CD4-positive, alpha-beta memory T cell (primary cell): ENCODE data around the gene ANKRD11. TPM values are rescaled to one million over a fixed set of nuclear protein-coding genes. Genes with fewer than 3 reads are reported as not detected.

Experiments used
- CTCF ChIA-PET: fragments of 350-600 bp; sonication (Branson Sonifier 250); formaldehyde crosslinking; loops from one replicate; lab custom pipeline; 2021; ENCODE audit warnings: inconsistent platforms; ENCODE audit not compliant: partially characterized antibody; lab: Charles Lee
- POLR2A ChIA-PET: fragments of 350-600 bp; sonication (Branson Sonifier 250); formaldehyde crosslinking; loops from one replicate; lab custom pipeline; 2021; ENCODE audit not compliant: partially characterized antibody; lab: Charles Lee
- DNase-seq, 5 donors: peaks; one replicate each; pipeline versions ENCODE4 v3.0.0 to v3.0.0-alpha.2; 2020 to 2022; ENCODE audit warnings: mixed read lengths in 1 of 5
- H3K27ac ChIP-seq: one replicate; pipeline ENCODE4 v1.7.0; 2013; ENCODE audit warnings: low read depth, low read length
- H3K27me3 ChIP-seq: 2 replicates; pipeline ENCODE4 v1.7.0; 2013; ENCODE audit warnings: mild to moderate bottlenecking, low read length, moderate library complexity; ENCODE audit not compliant: insufficient read depth
- H3K36me3 ChIP-seq: 2 replicates; pipeline ENCODE4 v1.7.0; 2013; ENCODE audit warnings: mild to moderate bottlenecking, low read length, moderate library complexity; ENCODE audit not compliant: insufficient read depth
- H3K4me1 ChIP-seq: 2 replicates; pipeline ENCODE4 v1.7.0; 2013; ENCODE audit warnings: mild to moderate bottlenecking, low read length, moderate library complexity; ENCODE audit not compliant: insufficient read depth
- H3K4me3 ChIP-seq, 2 donors: one replicate each; pipeline ENCODE4 v1.7.0; 2013; ENCODE audit warnings: low read length in 2 of 2, mild to moderate bottlenecking in 1 of 2
- H3K9me3 ChIP-seq, 2 donors: one replicate each; pipeline ENCODE4 v1.7.0; 2013; ENCODE audit warnings: low read length in 2 of 2, control low read depth in 1 of 2; ENCODE audit not compliant: control insufficient read depth in 1 of 2
- H3K27ac Mint-ChIP-seq, 7 donors: one replicate each; pipeline ENCODE4 v1.8.0; 2020 to 2021; ENCODE audit warnings: mixed read lengths in 7 of 7, mild to moderate bottlenecking in 6 of 7, inconsistent platforms in 3 of 7, moderate library complexity in 3 of 7
- H3K27me3 Mint-ChIP-seq, 2 donors: one replicate each; pipeline ENCODE4 v1.8.0; 2020 to 2021; ENCODE audit warnings: mixed read lengths in 2 of 2
- H3K36me3 Mint-ChIP-seq, 2 donors: one replicate each; pipeline ENCODE4 v1.8.0; 2020 to 2021; ENCODE audit warnings: mixed read lengths in 2 of 2, inconsistent platforms in 1 of 2, mild to moderate bottlenecking in 1 of 2
- H3K4me1 Mint-ChIP-seq, 4 donors: one replicate each; pipeline ENCODE4 v1.8.0; 2020 to 2021; ENCODE audit warnings: mixed read lengths in 4 of 4, mild to moderate bottlenecking in 1 of 4
- H3K4me3 Mint-ChIP-seq, 8 donors: one replicate each; pipeline ENCODE4 v1.8.0; 2020 to 2021; ENCODE audit warnings: mixed read lengths in 8 of 8, mild to moderate bottlenecking in 7 of 8, moderate library complexity in 6 of 8, inconsistent platforms in 3 of 8
- H3K9me3 Mint-ChIP-seq, 8 donors: one replicate each; pipeline ENCODE4 v1.8.0; 2020 to 2021; ENCODE audit warnings: mixed read lengths in 8 of 8, mild to moderate bottlenecking in 5 of 8, inconsistent platforms in 3 of 8, moderate library complexity in 1 of 8
- intact Hi-C: fragments of 100-400 bp; cut with micrococcal nuclease; formaldehyde crosslinking; loops from one replicate; pipeline ENCODE4 v1.15.1; 2023
- polyA plus RNA-seq, 2 donors: library from polyadenylated mRNA; unstranded; fragments of 300-500 nt; fragmentation: Illumina TruSeq; gene quantifications; one replicate each; pipeline ENCODE4 v1.2.3, GENCODE V29; 2021
- total RNA-seq, 2 experiments: library from RNA; stranded (reverse); gene quantifications; one replicate each; pipeline ENCODE4 v1.2.3, GENCODE V29; 2021

The ANKRD11 gene
- total and polyA plus RNA-seq, 4 experiments from 2014 or later, result 3.9 to 246 (median 140) TPM

GRCh38 chr16:89475144-89475543 is 15.2 kb downstream of the ANKRD11 start:
- Mint-ChIP-seq H3K27ac (peak overlapping the region in 3 of 7 donors; percentile 6 to 85 (median 84)), H3K9me3 (no peaks in the 10 kb centered on the region), H3K4me1 (peaks cover 64 to 96% (median 82%) of the 10 kb centered on the region in 4 donors), H3K27me3 (no peaks in the 10 kb centered on the region), H3K36me3 (peaks cover 0 to 10% of the 10 kb centered on the region in 2 donors), H3K4me3 (peak overlapping the region in 6 of 8 donors; percentile 17 to 84 (median 64))
- no peaks in the 10 kb centered on the region for H3K36me3 ChIP-seq
- H3K27ac ChIP-seq, result no peak overlapping the region
- H3K4me1 ChIP-seq, result peaks cover 91% of the 10 kb centered on the region
- no peak overlapping the region for H3K4me3 ChIP-seq
- intact Hi-C loops, result no loop called here
- H3K27me3 ChIP-seq, result no peaks in the 10 kb centered on the region
- no peak for DNase-seq
- H3K9me3 ChIP-seq, result no peaks in the 10 kb centered on the region
- POLR2A ChIA-PET, result interaction anchor here (1.3 to 1.9 kb wide), 4 partner anchors 8 to 33 kb away, joined by 4 to 17 read pairs (median 8); partner anchors contain the start of gene SPG7
- CTCF ChIA-PET, result interaction anchor here (0.9 kb wide), 1 partner anchor 34 kb away, joined by 3 read pairs; no protein-coding TSS in a partner anchor

DNA sequence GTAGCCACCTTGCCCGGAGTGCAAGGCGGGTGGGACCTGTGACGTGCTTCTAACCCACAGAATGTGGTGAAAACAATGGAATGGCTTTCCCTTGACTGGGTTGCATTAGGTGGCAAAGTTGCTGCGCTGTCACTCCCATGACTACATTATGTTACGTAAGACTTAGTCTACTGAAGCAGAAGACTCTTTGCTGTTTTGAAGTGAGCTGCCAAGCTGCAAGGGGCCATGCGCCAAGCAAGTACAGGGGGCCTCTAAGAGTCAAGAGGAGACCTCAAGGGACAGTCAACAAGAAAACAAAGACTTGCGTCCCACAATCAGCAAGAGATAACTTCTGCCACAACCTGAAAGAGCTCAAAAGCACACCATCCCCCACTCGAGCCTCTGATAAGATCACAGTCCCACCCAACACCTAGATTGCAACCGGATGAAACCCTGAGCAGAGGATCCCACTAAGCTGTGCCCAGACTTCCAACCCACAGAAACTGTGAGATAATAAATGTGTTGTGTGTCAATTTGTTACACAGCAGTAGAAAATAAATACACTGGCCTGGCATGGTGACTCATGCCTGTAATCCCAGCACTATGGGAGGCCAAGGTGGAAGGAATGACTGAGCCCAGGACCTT is 16.5 kb downstream of the ANKRD11 start:
- ChIA-PET POLR2A (interaction anchor here (1.7 to 1.9 kb wide), 3 partner anchors 10 to 34 kb away, joined by 8 to 17 read pairs (median 9); partner anchors contain the start of gene SPG7), CTCF (interaction anchor here (1.1 kb wide), 1 partner anchor 83 kb away, joined by 3 read pairs; no protein-coding TSS in a partner anchor)
- Mint-ChIP-seq H3K9me3 (no peaks in the 10 kb centered on the region), H3K36me3 (peaks cover 0 to 10% of the 10 kb centered on the region in 2 donors), H3K4me3 (peak overlapping the region in 7 of 8 donors; percentile 64 to 84 (median 77)), H3K27ac (peak overlapping the region in 5 of 7 donors; percentile 32 to 83 (median 75)), H3K27me3 (no peaks in the 10 kb centered on the region), H3K4me1 (peaks cover 62 to 98% (median 82%) of the 10 kb centered on the region in 4 donors)
- no peaks in the 10 kb centered on the region for H3K27me3 ChIP-seq
- peaks cover 95% of the 10 kb centered on the region for H3K4me1 ChIP-seq
- no peak overlapping the region for H3K27ac ChIP-seq
- DNase-seq, result peak in 1 of 5 donors; percentile 49
- H3K36me3 ChIP-seq, result no peaks in the 10 kb centered on the region
- H3K9me3 ChIP-seq, result no peaks in the 10 kb centered on the region
- intact Hi-C loops, result no loop called here
- no peak overlapping the region for H3K4me3 ChIP-seq

DNA sequence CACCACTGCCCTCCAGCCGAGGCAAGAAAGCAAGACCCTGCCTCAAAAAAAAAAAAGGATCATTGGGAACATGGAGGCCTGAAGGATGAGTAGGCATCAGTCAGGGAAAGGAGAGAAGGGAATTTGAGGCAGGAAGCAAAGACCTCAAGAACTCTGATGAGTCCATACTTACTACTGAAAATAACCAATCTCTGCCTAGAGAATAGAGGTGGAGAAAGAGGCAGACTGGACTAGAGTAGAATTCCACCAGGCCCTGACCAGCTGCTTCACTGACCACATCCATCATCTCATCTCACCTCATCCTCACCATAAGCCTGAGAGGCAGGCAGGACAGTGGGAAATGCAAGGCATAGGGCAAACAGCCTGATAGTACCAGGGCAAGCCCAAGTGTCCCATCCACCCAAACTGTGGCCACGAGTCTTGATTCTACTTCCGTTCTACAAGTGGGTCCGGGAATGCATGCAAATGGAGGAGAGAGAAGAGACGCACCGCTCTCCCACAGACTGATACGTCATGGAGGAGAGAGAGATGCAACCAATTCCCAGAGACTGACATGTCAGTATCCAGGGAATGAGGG is 17.1 kb downstream of the ANKRD11 start:
- Mint-ChIP-seq H3K9me3 (no peaks in the 10 kb centered on the region), H3K4me3 (peak overlapping the region in 7 of 8 donors; percentile 59 to 84 (median 68)), H3K27me3 (no peaks in the 10 kb centered on the region), H3K36me3 (peaks cover 0 to 10% of the 10 kb centered on the region in 2 donors), H3K27ac (peak overlapping the region; percentile 22 to 75 (median 32)), H3K4me1 (peaks cover 56 to 96% (median 79%) of the 10 kb centered on the region in 4 donors)
- DNase-seq, result no peak
- H3K9me3 ChIP-seq, result no peaks in the 10 kb centered on the region
- no peaks in the 10 kb centered on the region for H3K27me3 ChIP-seq
- CTCF ChIA-PET, result interaction anchor here (0.7 to 1.8 kb wide), 3 partner anchors 15 to 84 kb away, joined by 3 to 6 read pairs (median 3); no protein-coding TSS in a partner anchor
- POLR2A ChIA-PET, result interaction anchor here (1.2 to 4.7 kb wide), 4 partner anchors 11 to 35 kb away, joined by 3 to 29 read pairs (median 6); partner anchors contain the start of gene SPG7
- peak overlapping the region; percentile 2 for H3K27ac ChIP-seq
- no peak overlapping the region for H3K4me3 ChIP-seq
- H3K36me3 ChIP-seq, result no peaks in the 10 kb centered on the region
- peaks cover 95% of the 10 kb centered on the region for H3K4me1 ChIP-seq
- intact Hi-C loops, result no loop called here

DNA sequence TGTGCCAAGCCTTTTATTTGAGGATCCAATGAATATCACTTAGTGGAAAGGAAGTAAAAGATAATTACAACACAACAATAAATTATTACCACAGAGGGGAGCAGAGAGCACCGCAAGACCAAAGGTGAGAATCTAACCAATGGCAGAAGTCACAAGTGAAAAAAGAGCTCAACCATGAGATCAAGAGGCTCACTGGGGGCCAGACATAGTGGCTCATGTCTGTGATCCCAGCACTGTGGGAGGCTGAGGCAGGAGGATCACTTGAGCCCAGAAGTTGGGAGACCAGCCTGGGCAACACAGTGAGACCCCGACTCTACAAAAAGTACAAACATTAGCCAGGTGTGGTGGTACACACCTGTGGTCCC is 17.7 kb downstream of the ANKRD11 start:
- peaks cover 95% of the 10 kb centered on the region for H3K4me1 ChIP-seq
- H3K27me3 Mint-ChIP-seq, result no peaks in the 10 kb centered on the region
- no peaks in the 10 kb centered on the region for H3K27me3 ChIP-seq
- no peaks in the 10 kb centered on the region for H3K9me3 ChIP-seq
- POLR2A ChIA-PET, result interaction anchor here (1.1 to 4.7 kb wide), 5 partner anchors 9 to 35 kb away, joined by 3 to 29 read pairs (median 4); no protein-coding TSS in a partner anchor
- peaks cover 0 to 10% of the 10 kb centered on the region in 2 donors for H3K36me3 Mint-ChIP-seq
- H3K4me3 ChIP-seq, result no peak overlapping the region
- H3K36me3 ChIP-seq, result no peaks in the 10 kb centered on the region
- H3K4me1 Mint-ChIP-seq, result peaks cover 57 to 96% (median 79%) of the 10 kb centered on the region in 4 donors
- peak overlapping the region in 7 of 8 donors; percentile 10 to 84 (median 68) for H3K4me3 Mint-ChIP-seq
- H3K27ac Mint-ChIP-seq, result peak overlapping the region in 5 of 7 donors; percentile 16 to 86 (median 73)
- peak overlapping the region; percentile 2 for H3K27ac ChIP-seq
- H3K9me3 Mint-ChIP-seq, result no peaks in the 10 kb centered on the region
- CTCF ChIA-PET, result interaction anchor here (0.7 to 1.8 kb wide), 3 partner anchors 14 to 85 kb away, joined by 3 to 6 read pairs (median 3); no protein-coding TSS in a partner anchor
- no peak for DNase-seq
- intact Hi-C loops, result no loop called here

DNA sequence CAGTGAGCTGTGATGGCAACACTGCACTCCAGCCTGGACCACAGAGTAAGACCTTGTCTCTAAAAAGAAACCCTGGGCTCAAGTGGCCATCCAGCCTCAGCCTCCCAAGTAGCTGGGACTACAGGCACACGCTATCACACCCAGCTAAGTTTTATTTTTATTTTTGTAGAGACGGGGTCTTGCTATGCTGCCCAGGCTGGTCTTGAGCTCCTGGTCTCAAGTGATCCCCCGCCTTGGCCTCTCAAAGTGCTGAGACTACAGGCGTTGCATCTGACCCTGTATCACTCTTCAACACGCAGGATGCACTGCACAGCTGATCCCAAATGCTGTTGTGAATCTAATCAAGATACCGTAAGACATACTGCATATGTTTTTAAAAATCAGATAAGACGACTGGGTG is 23.0 kb downstream of the ANKRD11 start:
- H3K4me1 ChIP-seq, result peaks cover 80% of the 10 kb centered on the region
- H3K27ac ChIP-seq, result no peak overlapping the region
- no peak overlapping the region for H3K4me3 ChIP-seq
- no peaks in the 10 kb centered on the region for H3K9me3 ChIP-seq
- intact Hi-C loops, result no loop called here
- H3K27me3 ChIP-seq, result no peaks in the 10 kb centered on the region
- Mint-ChIP-seq H3K36me3 (peaks cover 7 to 19% of the 10 kb centered on the region in 2 donors), H3K27me3 (no peaks in the 10 kb centered on the region), H3K4me1 (peaks cover 48 to 87% (median 67%) of the 10 kb centered on the region in 4 donors), H3K27ac (peak overlapping the region in 6 of 7 donors; percentile 36 to 78 (median 65)), H3K4me3 (peak overlapping the region in 7 of 8 donors; percentile 20 to 72 (median 33)), H3K9me3 (no peaks in the 10 kb centered on the region)
- ChIA-PET POLR2A (interaction anchor here (1.0 to 2.6 kb wide), 6 partner anchors 8 to 144 kb away, joined by 3 to 9 read pairs (median 4); partner anchors contain the start of gene SPG7), CTCF (interaction anchor here (1.2 kb wide), 1 partner anchor 16 kb away, joined by 3 read pairs; no protein-coding TSS in a partner anchor)
- no peaks in the 10 kb centered on the region for H3K36me3 ChIP-seq
- DNase-seq, result no peak

DNA sequence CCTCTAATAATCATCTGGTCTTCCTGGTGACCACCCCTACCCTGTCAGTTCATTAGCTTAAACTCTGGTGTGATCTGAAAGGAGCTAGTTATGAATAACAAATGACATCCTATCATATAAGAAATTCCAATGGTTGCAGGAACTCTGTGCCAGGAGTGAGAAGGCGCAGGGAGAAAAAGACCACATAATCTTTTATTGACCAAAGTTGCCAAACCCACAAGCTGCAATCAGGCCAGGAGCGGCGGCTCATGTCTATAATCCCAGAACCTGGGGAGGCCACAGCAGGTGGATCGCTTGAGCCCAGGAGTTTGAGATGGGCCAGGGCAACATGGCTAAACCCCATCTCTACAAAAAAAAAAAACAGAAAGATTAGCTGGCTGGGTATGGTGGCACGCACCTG is 23.4 kb downstream of the ANKRD11 start:
- intact Hi-C loops, result no loop called here
- no peak overlapping the region for H3K27ac ChIP-seq
- no peaks in the 10 kb centered on the region for H3K36me3 ChIP-seq

More for the DNA sequence above, 23.4 kb downstream of the ANKRD11 start:
- H3K36me3 Mint-ChIP-seq, result peaks cover 7 to 19% of the 10 kb centered on the region in 2 donors
- peak overlapping the region in 2 of 7 donors; percentile 8 to 60 for H3K27ac Mint-ChIP-seq
- ChIA-PET CTCF (interaction anchor here (0.5 to 1.2 kb wide), 4 partner anchors 12 to 207 kb away, joined by 3 read pairs; no protein-coding TSS in a partner anchor), POLR2A (interaction anchor here (1.0 to 2.6 kb wide), 6 partner anchors 8 to 143 kb away, joined by 3 to 9 read pairs (median 4); partner anchors contain the start of gene SPG7)
- Histone ChIP-seq H3K4me3 (no peak overlapping the region), H3K4me1 (peaks cover 75% of the 10 kb centered on the region), H3K27me3 (no peaks in the 10 kb centered on the region), H3K9me3 (no peaks in the 10 kb centered on the region)
- H3K27me3 Mint-ChIP-seq, result no peaks in the 10 kb centered on the region
- no peak for DNase-seq
- H3K4me3 Mint-ChIP-seq, result peak overlapping the region in 6 of 8 donors; percentile 9 to 72 (median 36)
- no peaks in the 10 kb centered on the region for H3K9me3 Mint-ChIP-seq
- H3K4me1 Mint-ChIP-seq, result peaks cover 45 to 85% (median 64%) of the 10 kb centered on the region in 4 donors
